Neural cell (in vitro differentiated cells): ENCODE measurements around the gene CBX2. TPM values are rescaled to one million over a fixed set of nuclear protein-coding genes. Genes with fewer than 3 reads are reported as not detected.

ENCODE experiments used
- H2AFZ ChIP-seq: fragments of 200-600, 300-800 bp; sonication (generic), shearing (Covaris generic); 2 replicates; pipeline ENCODE4 v1.6.0; 2014; ENCODE audit warnings: low read depth, mild to moderate bottlenecking, antibody characterized with exemption, low read length, moderate library complexity
- H3F3A ChIP-seq: fragments of 200-600 bp; shearing (Covaris generic); 2 replicates; pipeline ENCODE4 v1.6.1; 2016; ENCODE audit warnings: mild to moderate bottlenecking, moderate library complexity, mixed read lengths, antibody characterized with exemption, low read length; ENCODE audit not compliant: insufficient read depth, poor library complexity, severe bottlenecking
- H3K27ac ChIP-seq: fragments of 200-600, 300-800 bp; sonication (generic), shearing (Covaris generic); 2 replicates; pipeline ENCODE4 v1.5.1; 2014; ENCODE audit warnings: mild to moderate bottlenecking, low read length, moderate library complexity
- H3K27me3 ChIP-seq: fragments of 300-800, 200-600 bp; sonication (generic), shearing (Covaris generic); 2 replicates; pipeline ENCODE4 v1.6.0; 2014; ENCODE audit warnings: mild to moderate bottlenecking, low read depth, low read length, moderate library complexity; ENCODE audit not compliant: insufficient read depth
- H3K36me3 ChIP-seq: fragments of 300-800, 200-600 bp; sonication (generic), shearing (Covaris generic); 2 replicates; pipeline ENCODE4 v1.5.1; 2014; ENCODE audit warnings: mild to moderate bottlenecking, antibody characterized with exemption, low read length, moderate library complexity; ENCODE audit not compliant: insufficient read depth
- H3K4me2 ChIP-seq: fragments of 300-800, 200-600 bp; sonication (generic), shearing (Covaris generic); 2 replicates; pipeline ENCODE4 v1.6.0; 2014; ENCODE audit warnings: mild to moderate bottlenecking, low read length
- H3K4me3 ChIP-seq: fragments of 300-800, 200-600 bp; sonication (generic), shearing (Covaris generic); 2 replicates; pipeline ENCODE4 v1.5.1; 2014; ENCODE audit warnings: mild to moderate bottlenecking, low read length, moderate library complexity
- H3K79me2 ChIP-seq: fragments of 200-600 bp; shearing (Covaris generic); replicated peaks from 2 replicates; pipeline ENCODE4 v1.6.0; 2014; ENCODE audit warnings: mild to moderate bottlenecking, low read length, moderate library complexity; ENCODE audit not compliant: insufficient read depth
- H3K9ac ChIP-seq: fragments of 300-800, 200-600 bp; sonication (generic), shearing (Covaris generic); 2 replicates; pipeline ENCODE4 v1.6.1; 2016; ENCODE audit warnings: mild to moderate bottlenecking, low read length, mixed read lengths
- H3K9me2 ChIP-seq: fragments of 200-600 bp; shearing (Covaris generic); 2 replicates; pipeline ENCODE4 v1.6.1; 2016; ENCODE audit warnings: mild to moderate bottlenecking, low read length, mixed read lengths; ENCODE audit not compliant: insufficient read depth
- H3K9me3 ChIP-seq: fragments of 200-600, 300-800 bp; sonication (generic), shearing (Covaris generic); 2 replicates; pipeline ENCODE4 v1.6.1; 2016; ENCODE audit warnings: mild to moderate bottlenecking, mixed run types, low read length, moderate library complexity, mixed read lengths
- H4K20me1 ChIP-seq: fragments of 200-600 bp; shearing (Covaris generic); 2 replicates; pipeline ENCODE4 v1.6.1; 2016; ENCODE audit warnings: mild to moderate bottlenecking, mixed run types; ENCODE audit not compliant: insufficient read depth
- EP300 ChIP-seq: fragments of 450-650 bp; conservative IDR thresholded peaks from 2 replicates; pipeline ENCODE4 v1.6.1; 2014; ENCODE audit warnings: antibody characterized with exemption, mild to moderate bottlenecking, moderate library complexity; ENCODE audit not compliant: poor library complexity, severe bottlenecking
- EZH2 ChIP-seq: fragments of 200-600, 300-800 bp; shearing (Covaris generic), sonication (generic); IDR thresholded peaks from 2 replicates; pipeline ENCODE4 v1.6.1; 2014; ENCODE audit warnings: antibody characterized with exemption, low read length, borderline replicate concordance, mild to moderate bottlenecking; ENCODE audit not compliant: insufficient read depth, poor library complexity, severe bottlenecking
- MXI1 ChIP-seq: fragments of 450-650 bp; conservative IDR thresholded peaks from 2 replicates; pipeline ENCODE4 v1.6.1; 2014; ENCODE audit warnings: antibody characterized with exemption, mild to moderate bottlenecking; ENCODE audit not compliant: poor library complexity, severe bottlenecking
- POLR2AphosphoS5 ChIP-seq: IDR thresholded peaks from 2 replicates; pipeline ENCODE4 v1.6.1; 2012
- RAD21 ChIP-seq: fragments of 450-650 bp; conservative IDR thresholded peaks from 2 replicates; pipeline ENCODE4 v1.6.1; 2014; ENCODE audit warnings: antibody characterized with exemption, mild to moderate bottlenecking, moderate library complexity
- SMC3 ChIP-seq: fragments of 450-650 bp; conservative IDR thresholded peaks from 2 replicates; pipeline ENCODE4 v1.6.1; 2014; ENCODE audit warnings: antibody characterized with exemption, mild to moderate bottlenecking, moderate library complexity; ENCODE audit not compliant: poor library complexity
- TAF1 ChIP-seq: IDR thresholded peaks from 2 replicates; pipeline ENCODE4 v1.6.1; 2012; ENCODE audit warnings: low read depth
- polyA plus RNA-seq: library from polyadenylated mRNA; depleted of rRNA; stranded (reverse); fragments of >200 nt; gene quantifications from 2 replicates; pipeline ENCODE4 v1.2.3, GENCODE V29; 2014
- TF ChIP-seq, protein P1 (sequence below): IDR thresholded peaks from 2 replicates; pipeline ENCODE4 v1.6.1; 2012; ENCODE audit warnings: borderline replicate concordance
- TF ChIP-seq, protein P2 (sequence below): fragments of 450-650 bp; IDR thresholded peaks from 2 replicates; pipeline ENCODE4 v1.5.1; 2014; ENCODE audit warnings: antibody characterized with exemption, mild to moderate bottlenecking, moderate library complexity; ENCODE audit not compliant: poor library complexity, severe bottlenecking

CBX2 gene
- polyA plus RNA-seq, 1 donor from 2014 or later: 16.9 TPM

DNA sequence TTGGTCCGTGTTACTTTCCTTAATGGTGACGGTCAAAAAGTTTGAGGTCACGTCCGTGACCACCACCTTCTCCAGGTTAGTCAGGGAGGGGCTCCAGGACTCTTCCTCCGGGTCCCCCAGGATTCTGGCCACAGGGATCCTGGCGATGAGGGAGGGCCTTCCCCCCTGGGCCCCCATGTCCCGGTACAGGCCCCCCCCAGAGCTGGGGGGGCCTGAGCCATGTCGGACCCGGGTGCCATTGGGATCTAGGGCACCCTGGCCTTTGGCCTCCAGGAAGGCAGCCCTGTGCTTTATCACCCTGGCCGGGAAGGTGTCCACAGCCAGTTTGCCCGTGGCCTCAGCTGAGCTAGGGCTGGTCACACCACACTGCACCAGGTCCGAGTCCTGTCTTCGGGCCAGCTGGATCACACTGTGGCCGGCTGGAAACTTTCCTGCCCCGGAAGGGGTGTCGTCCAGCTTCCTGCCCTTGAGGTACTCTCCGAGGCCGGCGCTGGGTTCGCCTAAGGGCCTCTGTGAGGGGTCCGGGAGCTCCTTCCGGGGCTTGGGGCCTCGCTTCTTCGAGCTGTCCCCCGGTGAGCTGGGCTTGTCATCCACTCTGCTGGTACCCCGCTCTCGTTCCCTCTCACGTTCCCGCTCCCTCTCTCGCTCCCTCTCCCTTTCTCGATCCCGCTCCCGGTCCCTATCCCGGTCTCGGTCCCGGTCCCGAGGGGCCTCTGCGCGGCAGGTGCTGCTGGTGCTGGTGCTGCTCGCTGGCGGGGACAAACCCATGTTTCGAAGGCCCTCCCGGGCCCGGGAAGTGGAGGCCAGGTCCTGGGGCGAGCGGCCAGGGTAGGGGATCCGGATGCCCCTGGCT is 16.9 kb downstream of the CBX2 start:
- Histone ChIP-seq H3K9ac (peak overlapping the region; percentile 31), H3K36me3 (no peaks in the 10 kb centered on the region), H3K79me2 (peaks cover 30% of the 10 kb centered on the region), H3K9me2 (no peaks in the 10 kb centered on the region), H3K4me2 (peak overlapping the region; percentile 48), H3K27ac (no peak overlapping the region), H3K4me3 (peak overlapping the region; percentile 57), H3F3A (no peaks in the 10 kb centered on the region), H3K27me3 (peaks cover 67% of the 10 kb centered on the region), H2AFZ (no peak overlapping the region), H4K20me1 (peaks cover 26% of the 10 kb centered on the region), H3K9me3 (no peaks in the 10 kb centered on the region)
- TF ChIP-seq RAD21 (no peak), POLR2AphosphoS5 (no peak), EP300 (no peak), SMC3 (no peak)
- TF ChIP-seq, protein P1, sequence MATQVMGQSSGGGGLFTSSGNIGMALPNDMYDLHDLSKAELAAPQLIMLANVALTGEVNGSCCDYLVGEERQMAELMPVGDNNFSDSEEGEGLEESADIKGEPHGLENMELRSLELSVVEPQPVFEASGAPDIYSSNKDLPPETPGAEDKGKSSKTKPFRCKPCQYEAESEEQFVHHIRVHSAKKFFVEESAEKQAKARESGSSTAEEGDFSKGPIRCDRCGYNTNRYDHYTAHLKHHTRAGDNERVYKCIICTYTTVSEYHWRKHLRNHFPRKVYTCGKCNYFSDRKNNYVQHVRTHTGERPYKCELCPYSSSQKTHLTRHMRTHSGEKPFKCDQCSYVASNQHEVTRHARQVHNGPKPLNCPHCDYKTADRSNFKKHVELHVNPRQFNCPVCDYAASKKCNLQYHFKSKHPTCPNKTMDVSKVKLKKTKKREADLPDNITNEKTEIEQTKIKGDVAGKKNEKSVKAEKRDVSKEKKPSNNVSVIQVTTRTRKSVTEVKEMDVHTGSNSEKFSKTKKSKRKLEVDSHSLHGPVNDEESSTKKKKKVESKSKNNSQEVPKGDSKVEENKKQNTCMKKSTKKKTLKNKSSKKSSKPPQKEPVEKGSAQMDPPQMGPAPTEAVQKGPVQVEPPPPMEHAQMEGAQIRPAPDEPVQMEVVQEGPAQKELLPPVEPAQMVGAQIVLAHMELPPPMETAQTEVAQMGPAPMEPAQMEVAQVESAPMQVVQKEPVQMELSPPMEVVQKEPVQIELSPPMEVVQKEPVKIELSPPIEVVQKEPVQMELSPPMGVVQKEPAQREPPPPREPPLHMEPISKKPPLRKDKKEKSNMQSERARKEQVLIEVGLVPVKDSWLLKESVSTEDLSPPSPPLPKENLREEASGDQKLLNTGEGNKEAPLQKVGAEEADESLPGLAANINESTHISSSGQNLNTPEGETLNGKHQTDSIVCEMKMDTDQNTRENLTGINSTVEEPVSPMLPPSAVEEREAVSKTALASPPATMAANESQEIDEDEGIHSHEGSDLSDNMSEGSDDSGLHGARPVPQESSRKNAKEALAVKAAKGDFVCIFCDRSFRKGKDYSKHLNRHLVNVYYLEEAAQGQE: no peak
- TF ChIP-seq, protein P2, sequence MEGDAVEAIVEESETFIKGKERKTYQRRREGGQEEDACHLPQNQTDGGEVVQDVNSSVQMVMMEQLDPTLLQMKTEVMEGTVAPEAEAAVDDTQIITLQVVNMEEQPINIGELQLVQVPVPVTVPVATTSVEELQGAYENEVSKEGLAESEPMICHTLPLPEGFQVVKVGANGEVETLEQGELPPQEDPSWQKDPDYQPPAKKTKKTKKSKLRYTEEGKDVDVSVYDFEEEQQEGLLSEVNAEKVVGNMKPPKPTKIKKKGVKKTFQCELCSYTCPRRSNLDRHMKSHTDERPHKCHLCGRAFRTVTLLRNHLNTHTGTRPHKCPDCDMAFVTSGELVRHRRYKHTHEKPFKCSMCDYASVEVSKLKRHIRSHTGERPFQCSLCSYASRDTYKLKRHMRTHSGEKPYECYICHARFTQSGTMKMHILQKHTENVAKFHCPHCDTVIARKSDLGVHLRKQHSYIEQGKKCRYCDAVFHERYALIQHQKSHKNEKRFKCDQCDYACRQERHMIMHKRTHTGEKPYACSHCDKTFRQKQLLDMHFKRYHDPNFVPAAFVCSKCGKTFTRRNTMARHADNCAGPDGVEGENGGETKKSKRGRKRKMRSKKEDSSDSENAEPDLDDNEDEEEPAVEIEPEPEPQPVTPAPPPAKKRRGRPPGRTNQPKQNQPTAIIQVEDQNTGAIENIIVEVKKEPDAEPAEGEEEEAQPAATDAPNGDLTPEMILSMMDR: no peak

DNA sequence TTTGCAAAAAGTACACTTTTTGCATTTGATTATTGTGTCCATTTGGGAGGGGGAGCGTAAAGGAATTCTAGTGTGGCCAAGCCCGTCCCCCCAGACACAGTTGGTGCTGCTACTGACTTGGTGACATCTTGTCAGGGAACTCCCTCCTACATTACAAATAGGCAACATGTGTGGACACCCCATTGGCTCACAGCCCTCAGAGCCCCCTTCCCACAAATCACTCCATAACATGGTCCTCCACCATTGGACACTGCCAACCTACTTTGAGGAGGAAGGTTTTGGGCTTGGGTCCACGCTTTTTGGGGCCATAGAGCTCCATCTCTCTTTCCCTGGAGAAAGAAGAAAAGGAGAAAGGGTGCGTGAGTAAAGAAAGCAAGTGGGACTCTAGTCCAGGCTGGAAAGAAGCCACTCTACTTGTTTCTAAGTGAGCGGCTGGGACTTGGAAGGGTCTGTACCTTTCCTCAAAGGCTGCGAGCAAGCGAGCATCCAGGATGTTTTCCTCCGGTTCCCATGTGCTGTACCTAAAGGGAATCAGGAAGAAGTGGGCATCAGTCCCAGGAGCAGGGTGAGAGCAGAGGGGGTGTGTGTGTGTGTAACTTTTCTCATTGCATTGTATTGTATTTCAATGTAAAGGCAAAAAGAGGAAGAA is 18.0 kb downstream of the CBX2 start:
- Histone ChIP-seq H4K20me1 (peaks cover 26% of the 10 kb centered on the region), H3K4me2 (peak overlapping the region; percentile 84)

More for the DNA sequence above, 18.0 kb downstream of the CBX2 start:
- Histone ChIP-seq H3K9me2 (no peaks in the 10 kb centered on the region), H3K4me3 (peak overlapping the region; percentile 87), H3K9ac (peak overlapping the region; percentile 96), H2AFZ (no peak overlapping the region), H3K36me3 (no peaks in the 10 kb centered on the region), H3K27me3 (peaks cover 67% of the 10 kb centered on the region), H3F3A (no peaks in the 10 kb centered on the region), H3K79me2 (peaks cover 30% of the 10 kb centered on the region), H3K27ac (peak overlapping the region; percentile 95), H3K9me3 (no peaks in the 10 kb centered on the region)
- TF ChIP-seq MXI1 (no peak), EP300 (no peak), TAF1 (no peak), SMC3 (no peak), EZH2 (no peak), POLR2AphosphoS5 (no peak), RAD21 (no peak)
- TF ChIP-seq, protein P1: no peak
- TF ChIP-seq, protein P2: no peak
